NCI-H82 treated with DMSO at 0.1 percent for 48 hours (cell line): ENCODE data around the gene HOXC6.
"Not testable (repeated sequence)": the region's sequence is repeated elsewhere in the genome, so short reads cannot be mapped to it uniquely, and the experiment has no call there.

Experiments used
- DNase-seq: peaks from one replicate; lab custom pipeline; 2025; ENCODE audit not compliant: unreplicated experiment; lab: John Stamatoyannopoulos, UW

The HOXC6 gene

DNA sequence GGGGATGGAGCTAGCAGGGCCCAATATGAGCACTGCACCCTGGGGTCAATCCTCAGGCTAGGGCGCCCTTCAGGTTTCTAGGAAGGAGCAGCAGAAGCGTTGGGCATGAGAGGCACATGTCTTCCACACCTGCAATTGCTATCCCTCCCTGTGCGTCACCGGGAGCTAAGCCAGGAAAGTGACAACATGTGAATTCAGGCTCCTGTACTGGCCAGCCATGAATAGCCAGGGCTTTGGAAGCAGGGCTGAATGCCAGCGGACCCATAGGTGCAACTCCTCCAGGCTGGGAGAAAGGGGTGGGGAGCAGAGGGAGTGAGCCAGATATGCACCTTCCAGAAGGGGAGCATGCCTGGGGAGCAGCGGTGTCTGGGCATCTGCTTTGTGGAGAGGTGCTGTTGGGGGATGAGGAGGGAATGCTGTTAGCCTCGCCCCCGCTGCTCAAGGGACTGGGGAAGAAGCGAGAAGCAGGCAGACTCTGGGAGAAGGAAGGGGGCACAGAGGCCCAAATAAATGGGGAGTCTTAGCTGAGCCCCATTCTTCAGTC lies 10.7 kb downstream of the HOXC6 start:
- DNase-seq = no peak

DNA sequence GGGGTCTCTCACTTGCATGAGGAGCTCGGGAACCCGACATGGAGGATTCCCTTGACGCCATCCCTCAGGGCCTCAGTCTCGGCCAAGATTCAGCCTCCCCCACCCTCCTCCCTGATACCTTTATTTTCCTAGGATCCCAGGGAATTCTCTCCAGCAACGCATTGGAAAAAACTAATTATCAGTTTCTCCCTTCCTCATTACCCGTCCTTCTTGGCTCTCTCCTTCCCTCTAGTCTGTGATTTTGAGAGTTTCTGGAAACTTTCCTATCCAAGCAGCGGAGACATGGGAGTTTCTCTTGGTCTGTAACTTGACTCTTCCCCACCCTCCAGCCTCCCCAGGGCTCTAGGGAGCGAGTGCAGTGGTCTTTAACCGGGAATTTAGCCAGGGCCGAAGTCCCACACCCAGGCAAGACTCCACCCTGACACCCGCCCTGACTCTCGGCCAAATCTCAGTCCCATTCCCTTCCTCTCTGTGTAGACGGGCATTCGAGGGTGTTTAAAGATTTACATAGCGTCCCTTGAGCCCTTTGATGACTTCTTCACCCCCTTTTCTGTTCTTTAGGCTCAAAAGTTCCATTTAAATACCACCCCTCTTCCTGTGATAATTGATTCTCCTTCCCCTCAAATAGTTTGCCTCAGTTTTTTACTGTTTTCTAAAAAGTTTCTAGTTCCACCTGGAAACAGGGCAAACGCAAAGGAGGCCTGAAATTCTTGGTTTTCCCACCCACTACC lies 11.3 kb downstream of the HOXC6 start:
- DNase-seq = no peak

GRCh38 chr12:54040148-54040494 lies 11.9 kb downstream of the HOXC6 start:
- no peak for DNase-seq

DNA sequence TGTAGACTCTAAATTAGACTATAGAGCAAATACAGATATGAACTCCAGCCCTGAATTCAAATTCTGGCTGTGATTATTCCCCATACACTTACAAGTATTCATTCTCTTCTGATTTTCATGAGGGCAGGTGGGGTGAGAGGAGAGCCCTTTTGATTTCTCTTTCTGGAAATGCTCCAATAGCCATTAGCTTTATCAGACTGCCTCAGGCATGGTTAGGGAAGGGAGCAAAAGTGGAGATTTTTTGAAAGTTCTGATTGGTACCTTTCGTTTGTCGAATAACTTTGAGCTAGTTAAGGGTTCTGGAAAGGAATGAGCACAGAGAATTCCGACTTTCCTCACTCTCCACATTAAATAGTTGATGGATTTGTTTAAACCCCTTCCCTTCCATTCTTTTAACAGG lies 12.4 kb downstream of the HOXC6 start:
- DNase-seq = no peak

- no peak for DNase-seq
Measured at GRCh38 chr12:54041097-54041690, 13.0 kb downstream of the HOXC6 start.

DNA sequence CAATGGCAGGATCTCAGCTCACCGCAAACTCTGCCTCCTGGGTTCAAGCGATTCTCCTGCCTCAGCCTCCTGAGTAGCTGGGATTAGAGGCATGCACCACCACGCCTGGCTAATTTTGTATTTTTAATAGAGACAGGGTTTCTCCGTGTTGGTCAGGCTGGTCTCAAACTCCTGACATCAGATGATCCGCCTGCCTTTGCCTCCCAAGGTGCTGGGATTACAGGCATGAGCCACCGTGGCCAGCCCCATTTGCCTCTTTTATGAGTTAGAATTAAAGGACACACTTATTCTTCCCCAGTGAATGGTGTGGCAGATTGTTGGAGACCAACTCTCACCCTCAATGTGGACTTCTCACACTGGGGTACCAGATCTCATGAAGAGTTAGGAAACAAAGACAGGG lies 13.8 kb downstream of the HOXC6 start:
- not testable (repeated sequence) for DNase-seq

GRCh38 chr12:54042970-54043853 lies 15.0 kb downstream of the HOXC6 start:
- no peak for DNase-seq

GRCh38 chr12:54044425-54045103 lies 16.3 kb downstream of the HOXC6 start:
- no peak for DNase-seq

GRCh38 chr12:54045401-54045800 lies 17.2 kb downstream of the HOXC6 start:
- DNase-seq = no peak

DNA sequence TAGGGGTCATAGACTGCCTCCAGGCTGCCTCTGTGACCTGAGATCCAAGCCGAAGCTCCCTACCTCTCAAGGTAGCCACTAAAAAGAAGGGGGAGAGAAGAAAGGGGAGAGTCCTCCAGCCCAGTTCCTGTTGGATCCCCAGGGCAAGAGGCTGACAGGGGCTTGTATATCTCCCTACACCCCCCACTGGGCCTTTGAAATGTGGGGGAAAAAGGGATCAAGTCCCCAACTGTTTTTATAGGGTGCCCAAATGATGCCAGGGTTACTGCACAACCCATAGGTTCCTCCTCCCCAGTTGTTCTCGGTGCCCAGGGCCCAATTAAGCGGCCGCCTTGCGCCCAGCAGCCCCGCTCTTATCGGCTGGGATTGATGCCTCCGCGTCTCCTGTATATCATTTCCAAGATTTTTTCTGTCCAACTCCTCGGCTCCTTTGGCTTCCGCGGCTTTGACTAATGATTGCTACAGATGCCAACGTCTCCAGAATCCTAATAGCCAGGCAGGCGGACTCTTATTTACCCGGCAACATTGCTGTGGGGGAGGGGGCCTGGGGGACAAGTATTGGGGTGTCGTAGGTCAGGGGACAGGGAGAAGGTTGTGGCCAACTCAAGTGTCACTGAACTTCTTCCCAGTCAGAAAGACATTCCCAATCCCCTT lies 17.8 kb downstream of the HOXC6 start:
- DNase-seq = no peak

DNA sequence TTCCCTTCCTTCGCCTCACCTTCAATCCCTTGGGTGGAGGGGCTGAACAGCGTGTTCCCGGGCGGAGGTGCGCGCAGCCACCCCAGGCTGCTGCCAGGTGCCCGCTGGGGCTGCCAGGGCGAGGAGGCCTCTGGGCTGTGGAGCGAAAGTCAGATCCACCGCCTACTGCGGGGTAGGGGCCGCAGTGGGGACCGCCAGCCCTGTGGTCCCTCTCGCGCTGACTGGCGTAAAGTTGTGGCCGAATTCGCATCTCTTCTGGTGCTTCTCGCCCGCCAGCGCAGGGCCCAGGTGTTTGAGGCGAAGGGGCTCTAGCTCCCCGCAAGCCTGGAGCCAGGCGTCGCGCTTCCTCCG lies 18.5 kb downstream of the HOXC6 start:
- DNase-seq = no peak

- no peak for DNase-seq
Measured at GRCh38 chr12:54047160-54047963, 19.1 kb downstream of the HOXC6 start.

DNA sequence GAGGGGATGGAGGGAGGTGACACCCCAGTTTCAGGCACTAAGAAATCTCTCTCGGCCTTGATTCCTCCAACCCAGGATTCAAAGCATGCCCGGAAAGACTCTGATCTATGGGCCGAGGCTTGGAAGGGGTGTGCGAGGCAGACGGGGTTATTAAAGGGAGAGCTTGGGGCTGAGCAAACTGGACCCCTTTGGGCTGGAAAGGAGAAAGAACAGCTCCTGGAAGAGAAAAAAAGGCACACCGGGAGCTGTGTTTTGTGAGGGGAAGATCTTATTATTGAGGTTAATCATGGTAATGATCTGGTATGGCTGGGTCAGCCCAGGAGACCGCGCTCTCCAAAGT lies 19.7 kb downstream of the HOXC6 start:
- no peak for DNase-seq

DNA sequence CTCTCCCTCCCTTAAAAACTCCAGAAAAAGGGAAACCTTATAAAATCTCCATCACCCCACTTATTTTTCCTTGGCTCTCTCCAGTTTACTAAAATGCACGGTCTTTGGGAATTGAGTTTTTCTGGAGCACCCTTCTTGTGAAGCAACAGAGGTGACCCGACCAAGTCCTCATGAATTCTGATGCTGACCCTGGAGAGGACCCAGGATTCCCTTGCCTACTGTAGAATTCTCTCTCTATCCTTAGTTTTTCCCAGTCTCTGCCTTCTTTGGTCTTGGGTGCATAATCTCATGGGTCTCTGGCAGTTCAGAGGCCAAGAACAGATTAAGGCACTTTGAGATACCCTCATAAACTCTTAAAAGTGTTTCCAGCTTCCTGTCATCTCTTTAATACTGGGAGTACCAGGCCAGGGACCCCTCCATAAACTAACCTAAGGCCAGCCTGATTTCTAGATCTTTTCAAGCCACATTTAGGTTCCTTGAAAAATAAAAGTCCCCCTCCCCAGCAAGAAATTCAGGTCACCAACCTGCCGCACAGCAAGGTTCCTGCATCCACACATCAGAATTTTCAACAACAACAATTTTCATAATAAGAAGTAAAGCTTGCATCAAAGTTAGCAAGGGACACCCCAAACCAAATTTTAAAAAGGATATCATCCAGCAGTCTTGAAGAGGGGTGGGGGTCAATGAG lies 20.3 kb downstream of the HOXC6 start:
- DNase-seq = no peak

DNA sequence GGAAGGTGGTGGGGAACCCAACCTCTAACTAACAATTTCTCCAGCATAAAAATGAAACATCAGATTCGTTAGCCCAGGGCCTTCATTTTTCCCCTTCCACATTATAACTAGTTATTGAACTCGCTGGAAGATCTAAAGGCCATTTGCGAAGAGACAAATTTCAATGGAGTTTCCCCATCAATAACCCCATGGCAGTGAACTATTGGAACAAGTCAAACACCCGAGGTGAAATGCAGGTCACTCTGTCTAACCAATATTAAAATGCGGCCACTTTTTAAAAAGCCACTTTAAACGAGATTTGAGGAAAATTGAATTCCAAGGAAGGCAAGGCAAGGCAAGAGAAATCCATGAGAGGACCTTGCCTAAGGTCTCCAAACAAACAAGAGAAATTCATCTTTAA lies 20.9 kb downstream of the HOXC6 start:
- DNase-seq = no peak

DNA sequence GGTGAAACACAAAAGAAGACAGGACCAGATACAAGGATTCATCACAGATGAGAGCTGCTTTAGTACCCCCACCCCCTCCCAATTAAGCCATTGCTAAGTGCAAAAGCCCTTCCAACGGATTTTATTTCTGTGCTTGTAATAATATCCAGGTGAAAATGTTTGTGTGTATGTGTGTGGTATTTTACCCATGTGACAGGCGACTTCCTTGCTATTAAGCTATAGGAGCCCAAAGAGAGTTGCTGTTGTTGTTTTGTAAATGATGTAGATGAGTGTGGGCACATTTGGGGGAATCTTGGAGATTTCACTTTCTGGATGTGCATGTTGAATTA lies 22.2 kb downstream of the HOXC6 start:
- no peak for DNase-seq

DNA sequence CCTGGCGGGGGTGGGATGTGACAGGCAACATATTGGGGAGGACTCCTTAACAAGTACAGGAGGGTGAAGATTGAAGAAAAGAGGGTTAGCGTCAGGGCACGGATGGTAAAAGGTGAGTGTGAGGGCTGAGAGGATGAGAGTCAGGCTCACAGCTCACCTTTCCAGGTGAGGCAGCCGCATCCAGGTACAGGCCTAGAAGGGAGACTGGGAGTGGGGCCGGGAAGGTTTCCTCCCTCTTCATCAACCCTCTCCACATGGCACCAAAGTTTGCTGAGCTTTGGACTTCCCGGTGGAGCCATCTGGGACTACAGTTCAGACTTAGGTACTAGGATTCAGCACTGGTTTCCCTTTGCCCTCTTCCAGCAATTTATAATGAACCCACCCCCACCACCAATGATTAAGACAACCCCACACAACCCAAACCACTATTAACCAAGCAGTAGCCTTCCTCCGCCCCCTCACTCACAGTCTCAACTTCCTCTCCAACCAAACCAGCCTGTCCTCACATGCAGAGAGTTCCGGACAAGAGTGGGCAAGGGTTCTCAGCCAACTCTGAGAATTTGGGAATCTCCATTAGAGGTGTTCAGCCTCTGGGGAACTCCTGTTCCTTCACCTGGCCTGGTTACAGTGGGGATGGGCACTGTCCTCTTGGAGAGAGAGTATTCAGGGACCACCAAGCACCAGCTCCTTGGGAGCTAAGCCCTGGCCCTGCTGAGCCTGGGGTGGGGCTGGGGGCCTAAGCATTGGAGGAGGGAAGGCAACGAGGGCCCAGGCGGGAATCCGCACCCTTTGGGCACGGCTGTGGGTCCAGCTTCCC lies 23.0 kb downstream of the HOXC6 start:
- no peak for DNase-seq

DNA sequence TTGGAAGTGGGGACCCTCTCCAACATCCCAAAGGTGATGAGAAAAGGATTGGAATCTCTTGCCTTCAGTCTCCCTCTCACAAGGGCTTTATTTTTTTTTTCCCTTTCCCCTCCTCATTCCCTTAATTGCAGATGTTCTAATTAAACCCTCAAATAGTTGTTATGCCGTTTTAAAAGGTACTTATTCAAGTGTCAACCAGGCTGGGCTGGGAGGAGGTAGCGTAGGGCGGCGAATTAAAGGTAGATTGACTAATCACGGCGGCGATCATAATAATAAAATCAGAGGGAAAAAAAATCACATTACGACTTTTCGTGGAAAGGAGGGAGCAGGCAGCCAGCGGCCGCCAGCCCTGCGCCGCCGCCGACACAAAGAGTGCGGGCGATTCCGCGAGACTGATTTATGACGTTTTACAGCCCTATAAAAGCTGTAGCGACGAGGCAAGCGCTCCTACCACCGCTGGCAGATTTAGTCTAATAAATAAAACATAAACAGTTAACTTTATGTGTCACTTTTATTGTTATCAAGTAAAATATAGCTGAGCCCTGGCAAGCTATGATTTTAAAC lies 23.7 kb downstream of the HOXC6 start:
- no peak for DNase-seq
